HEK293 (cell line): ENCODE results near the gene DUSP22.

ENCODE experiments used
- CTCF ChIA-PET: fragments of 350-600 bp; formaldehyde crosslinking; extraction: SDS; loops from one replicate; lab custom pipeline; 2021; ENCODE audit warnings: antibody characterized with exemption; lab: Yijun Ruan, JAX
- POLR2A ChIA-PET: fragments of 300-600 bp; formaldehyde crosslinking; extraction: SDS; loops from one replicate; lab custom pipeline; 2020; ENCODE audit warnings: antibody characterized with exemption, inconsistent platforms; lab: Yijun Ruan, JAX
- H3K27ac ChIP-seq: fragments of 200-500 bp; sonication (Bioruptor generic); 2 replicates; pipeline ENCODE4 v1.5.1; 2014; ENCODE audit warnings: low read depth, low read length, control low read depth, inconsistent platforms; ENCODE audit errors: extremely low read depth
- H3K36me3 ChIP-seq, 2 experiments: fragments of 200-500 bp in 1 of 2; sonication (Bioruptor generic) in 1 of 2; 1 replicate in 1 of 2; 2 replicates in 1 of 2; pipeline ENCODE4 v1.5.1; 2014 to 2017; ENCODE audit warnings: inconsistent platforms in 2 of 2, low read length in 2 of 2; ENCODE audit not compliant: control insufficient read depth in 2 of 2, insufficient read depth in 1 of 2
- H3K4me1 ChIP-seq: fragments of 200-500 bp; sonication (Bioruptor generic); 2 replicates; pipeline ENCODE4 v1.5.1; 2014; ENCODE audit warnings: mild to moderate bottlenecking, low read length, inconsistent platforms; ENCODE audit not compliant: control insufficient read depth, insufficient read depth
- H3K4me3 ChIP-seq: 2 replicates; pipeline ENCODE4 v1.5.1; 2011; ENCODE audit warnings: low read depth, mild to moderate bottlenecking, control low read depth, low read length, moderate library complexity
- H3K9me3 ChIP-seq: fragments of 200-500 bp; sonication (Bioruptor generic); 2 replicates; pipeline ENCODE4 v1.5.1; 2014; ENCODE audit warnings: low read depth, low read length, inconsistent platforms; ENCODE audit not compliant: control insufficient read depth, insufficient read depth
- HOXA7 ChIP-seq: sonication (generic); formaldehyde crosslinking; IDR thresholded peaks from 2 replicates; pipeline ENCODE4 v1.8.1; 2022; ENCODE audit warnings: missing genetic modification reagents, borderline replicate concordance
- HOXD13 ChIP-seq: sonication (generic); formaldehyde crosslinking; IDR thresholded peaks from 2 replicates; pipeline ENCODE4 v1.8.0; 2022; ENCODE audit warnings: missing genetic modification reagents, borderline replicate concordance
- KLF16 ChIP-seq: fragments of 450-650 bp; formaldehyde crosslinking; IDR thresholded peaks from 2 replicates; pipeline ENCODE4 v1.5.1; 2017; ENCODE audit warnings: missing biosample characterization, missing genetic modification characterization
- OVOL3 ChIP-seq: fragments of 450-650 bp; formaldehyde crosslinking; IDR thresholded peaks from 2 replicates; pipeline ENCODE4 v1.5.1; 2016; ENCODE audit warnings: missing biosample characterization, missing genetic modification characterization
- RBAK ChIP-seq: fragments of 450-650 bp; formaldehyde crosslinking; IDR thresholded peaks from 2 replicates; pipeline ENCODE4 v1.5.1; 2016; ENCODE audit warnings: missing biosample characterization, missing genetic modification characterization
- REST ChIP-seq: fragments of 450-650 bp; formaldehyde crosslinking; IDR thresholded peaks from 2 replicates; pipeline ENCODE4 v1.5.1; 2016; ENCODE audit warnings: missing biosample characterization, missing genetic modification characterization
- SP7 ChIP-seq: fragments of 450-650 bp; formaldehyde crosslinking; IDR thresholded peaks from 2 replicates; pipeline ENCODE4 v1.5.1; 2016; ENCODE audit warnings: missing biosample characterization, missing genetic modification characterization
- ZBTB20 ChIP-seq: fragments of 450-650 bp; formaldehyde crosslinking; IDR thresholded peaks from 2 replicates; pipeline ENCODE4 v1.5.1; 2016; ENCODE audit warnings: missing biosample characterization, missing genetic modification characterization
- ZBTB26 ChIP-seq: fragments of 450-650 bp; formaldehyde crosslinking; optimal IDR thresholded peaks from 2 replicates; pipeline ENCODE3; 2016; ENCODE audit warnings: missing biosample characterization, mild to moderate bottlenecking, missing genetic modification characterization
- ZBTB48 ChIP-seq: fragments of 450-650 bp; formaldehyde crosslinking; IDR thresholded peaks from 2 replicates; pipeline ENCODE4 v1.5.1; 2016; ENCODE audit warnings: missing biosample characterization, missing genetic modification characterization
- ZNF184 ChIP-seq: fragments of 450-650 bp; IDR thresholded peaks from 2 replicates; pipeline ENCODE4 v1.5.1; 2018; ENCODE audit warnings: missing biosample characterization, mild to moderate bottlenecking, missing genetic modification characterization
- ZNF416 ChIP-seq: fragments of 450-650 bp; formaldehyde crosslinking; IDR thresholded peaks from 2 replicates; pipeline ENCODE4 v1.5.1; 2016; ENCODE audit warnings: missing biosample characterization, missing genetic modification characterization
- ZNF449 ChIP-seq: fragments of 450-650 bp; formaldehyde crosslinking; IDR thresholded peaks from 2 replicates; pipeline ENCODE4 v1.5.1; 2017; ENCODE audit warnings: missing biosample characterization, mild to moderate bottlenecking, missing genetic modification characterization, moderate library complexity
- ZNF792 ChIP-seq: fragments of 450-650 bp; formaldehyde crosslinking; IDR thresholded peaks from 2 replicates; pipeline ENCODE4 v1.5.1; 2016; ENCODE audit warnings: missing biosample characterization, missing genetic modification characterization
- ZNF830 ChIP-seq: fragments of 450-650 bp; IDR thresholded peaks from 2 replicates; pipeline ENCODE4 v1.5.0; 2018; ENCODE audit warnings: missing biosample characterization, missing genetic modification characterization, low read depth, mild to moderate bottlenecking, moderate library complexity
- TF ChIP-seq, protein P1 (sequence below): fragments of 450-650 bp; formaldehyde crosslinking; IDR thresholded peaks from 2 replicates; pipeline ENCODE4 v1.5.1; 2016; ENCODE audit warnings: missing biosample characterization, missing genetic modification characterization
- TF ChIP-seq, protein P2 (sequence below): fragments of 450-650 bp; formaldehyde crosslinking; conservative IDR thresholded peaks from 2 replicates; pipeline ENCODE4 v1.5.1; 2016; ENCODE audit warnings: low read depth, missing biosample characterization, missing genetic modification characterization

DUSP22 gene

GRCh38 chr6:288866-289265 lies 3.4 kb upstream of the DUSP22 start:
- H3K9me3 ChIP-seq: no peaks in the 10 kb centered on the region
- POLR2A ChIA-PET: interaction anchor here (0.6 kb wide), 1 partner anchor 9 kb away, joined by 5 read pairs; no protein-coding TSS in a partner anchor

GRCh38 chr6:290111-290922 lies 2.0 kb upstream of the DUSP22 start:
- no peak overlapping the region for H3K27ac ChIP-seq
- POLR2A ChIA-PET: no interaction called here
- no peaks in the 10 kb centered on the region for H3K36me3 ChIP-seq
- peaks cover 3% of the 10 kb centered on the region; the same call in 1 of the 2 replicates for H3K4me1 ChIP-seq
- H3K9me3 ChIP-seq: no peaks in the 10 kb centered on the region
- CTCF ChIA-PET: interaction anchor here (0.6 to 0.7 kb wide), 3 partner anchors 13 to 1108 kb away, joined by 3 to 5 read pairs (median 3); no protein-coding TSS in a partner anchor
- no peak overlapping the region for H3K4me3 ChIP-seq
- TF ChIP-seq, protein P1, sequence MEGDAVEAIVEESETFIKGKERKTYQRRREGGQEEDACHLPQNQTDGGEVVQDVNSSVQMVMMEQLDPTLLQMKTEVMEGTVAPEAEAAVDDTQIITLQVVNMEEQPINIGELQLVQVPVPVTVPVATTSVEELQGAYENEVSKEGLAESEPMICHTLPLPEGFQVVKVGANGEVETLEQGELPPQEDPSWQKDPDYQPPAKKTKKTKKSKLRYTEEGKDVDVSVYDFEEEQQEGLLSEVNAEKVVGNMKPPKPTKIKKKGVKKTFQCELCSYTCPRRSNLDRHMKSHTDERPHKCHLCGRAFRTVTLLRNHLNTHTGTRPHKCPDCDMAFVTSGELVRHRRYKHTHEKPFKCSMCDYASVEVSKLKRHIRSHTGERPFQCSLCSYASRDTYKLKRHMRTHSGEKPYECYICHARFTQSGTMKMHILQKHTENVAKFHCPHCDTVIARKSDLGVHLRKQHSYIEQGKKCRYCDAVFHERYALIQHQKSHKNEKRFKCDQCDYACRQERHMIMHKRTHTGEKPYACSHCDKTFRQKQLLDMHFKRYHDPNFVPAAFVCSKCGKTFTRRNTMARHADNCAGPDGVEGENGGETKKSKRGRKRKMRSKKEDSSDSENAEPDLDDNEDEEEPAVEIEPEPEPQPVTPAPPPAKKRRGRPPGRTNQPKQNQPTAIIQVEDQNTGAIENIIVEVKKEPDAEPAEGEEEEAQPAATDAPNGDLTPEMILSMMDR (tag by site-specific recombination): no peak
- TF ChIP-seq ZNF184 (tag by site-specific recombination) (no peak), KLF16 (tag by site-specific recombination) (no peak), REST (tag by site-specific recombination) (no peak), SP7 (tag by site-specific recombination) (no peak), ZNF830 (no peak), OVOL3 (no peak), HOXA7 (no peak), ZBTB20 (tag by site-specific recombination) (no peak), ZNF416 (tag by site-specific recombination) (no peak), ZBTB26 (tag by site-specific recombination) (no peak), ZBTB48 (tag by site-specific recombination) (no peak), RBAK (no peak)
- TF ChIP-seq, protein P2, sequence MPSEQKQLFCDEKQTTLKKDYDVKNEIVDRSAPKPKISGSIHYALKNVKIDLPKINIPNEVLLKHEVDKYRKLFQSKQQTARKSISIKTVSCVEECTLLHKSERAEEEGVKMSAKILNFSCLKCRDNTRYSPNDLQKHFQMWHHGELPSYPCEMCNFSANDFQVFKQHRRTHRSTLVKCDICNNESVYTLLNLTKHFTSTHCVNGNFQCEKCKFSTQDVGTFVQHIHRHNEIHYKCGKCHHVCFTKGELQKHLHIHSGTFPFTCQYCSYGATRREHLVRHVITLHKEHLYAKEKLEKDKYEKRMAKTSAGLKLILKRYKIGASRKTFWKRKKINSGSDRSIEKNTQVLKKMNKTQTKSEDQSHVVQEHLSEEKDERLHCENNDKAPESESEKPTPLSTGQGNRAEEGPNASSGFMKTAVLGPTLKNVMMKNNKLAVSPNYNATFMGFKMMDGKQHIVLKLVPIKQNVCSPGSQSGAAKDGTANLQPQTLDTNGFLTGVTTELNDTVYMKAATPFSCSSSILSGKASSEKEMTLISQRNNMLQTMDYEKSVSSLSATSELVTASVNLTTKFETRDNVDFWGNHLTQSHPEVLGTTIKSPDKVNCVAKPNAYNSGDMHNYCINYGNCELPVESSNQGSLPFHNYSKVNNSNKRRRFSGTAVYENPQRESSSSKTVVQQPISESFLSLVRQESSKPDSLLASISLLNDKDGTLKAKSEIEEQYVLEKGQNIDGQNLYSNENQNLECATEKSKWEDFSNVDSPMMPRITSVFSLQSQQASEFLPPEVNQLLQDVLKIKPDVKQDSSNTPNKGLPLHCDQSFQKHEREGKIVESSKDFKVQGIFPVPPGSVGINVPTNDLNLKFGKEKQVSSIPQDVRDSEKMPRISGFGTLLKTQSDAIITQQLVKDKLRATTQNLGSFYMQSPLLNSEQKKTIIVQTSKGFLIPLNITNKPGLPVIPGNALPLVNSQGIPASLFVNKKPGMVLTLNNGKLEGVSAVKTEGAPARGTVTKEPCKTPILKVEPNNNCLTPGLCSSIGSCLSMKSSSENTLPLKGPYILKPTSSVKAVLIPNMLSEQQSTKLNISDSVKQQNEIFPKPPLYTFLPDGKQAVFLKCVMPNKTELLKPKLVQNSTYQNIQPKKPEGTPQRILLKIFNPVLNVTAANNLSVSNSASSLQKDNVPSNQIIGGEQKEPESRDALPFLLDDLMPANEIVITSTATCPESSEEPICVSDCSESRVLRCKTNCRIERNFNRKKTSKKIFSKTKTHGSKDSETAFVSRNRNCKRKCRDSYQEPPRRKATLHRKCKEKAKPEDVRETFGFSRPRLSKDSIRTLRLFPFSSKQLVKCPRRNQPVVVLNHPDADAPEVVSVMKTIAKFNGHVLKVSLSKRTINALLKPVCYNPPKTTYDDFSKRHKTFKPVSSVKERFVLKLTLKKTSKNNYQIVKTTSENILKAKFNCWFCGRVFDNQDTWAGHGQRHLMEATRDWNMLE (tag by site-specific recombination): no peak

More at GRCh38 chr6:288866-289265, 3.4 kb upstream of the DUSP22 start:
- H3K27ac ChIP-seq: no peak overlapping the region
- no peaks in the 10 kb centered on the region for H3K36me3 ChIP-seq
- TF ChIP-seq ZNF449 (no peak), ZNF792 (tag by site-specific recombination) (no peak), HOXD13 (CRISPR knock-in tag) (no peak)
- CTCF ChIA-PET: no interaction called here
- H3K4me1 ChIP-seq: peaks cover 3% of the 10 kb centered on the region; the same call in 1 of the 2 replicates
- H3K4me3 ChIP-seq: no peak overlapping the region
